Tracheal epithelial cell (primary cell): ENCODE results near the gene KRTAP10-6. TPM values are rescaled to one million over a fixed set of nuclear protein-coding genes. Genes with fewer than 3 reads are reported as not detected.

ENCODE experiments used
- total RNA-seq: library from RNA; depleted of rRNA; stranded (reverse); fragments of >200 nt; gene quantifications from 2 replicates; pipeline ENCODE4 v1.2.1, GENCODE V29; 2014

The KRTAP10-6 gene
- total RNA-seq, result not detected in 2 replicates

GRCh38 chr21:44592446-44593311 lies at the start of gene KRTAP10-6:
KRTAP10-6 (minus strand) TSS chr21:44592505; CDS start chr21:44592484, 21 bp downstream.

GRCh38 chr21:44637018-44637850 lies 44.9 kb upstream of the KRTAP10-6 start, which contains the start of gene KRTAP10-10:
KRTAP10-10 (plus strand) TSS chr21:44637356; CDS start chr21:44637418, 62 bp downstream.

GRCh38 chr21:44626673-44627143 lies 34.4 kb upstream of the KRTAP10-6 start, which contains the start of gene KRTAP10-9:
KRTAP10-9 (plus strand) TSS chr21:44627093; CDS start chr21:44627172, 79 bp downstream.

GRCh38 chr21:44612029-44612486 lies 19.8 kb upstream of the KRTAP10-6 start, which contains the start of gene KRTAP10-8:
KRTAP10-8 (plus strand) TSS chr21:44612079; CDS start chr21:44612101, 22 bp downstream.

GRCh38 chr21:44600118-44600978 lies 8.0 kb upstream of the KRTAP10-6 start, which contains the start of gene KRTAP10-7:
KRTAP10-7 (plus strand) TSS chr21:44600597; CDS start chr21:44600622, 25 bp downstream.

GRCh38 chr21:44580231-44580821 lies 12.0 kb downstream of the KRTAP10-6 start, which contains the start of gene KRTAP10-5:
KRTAP10-5 (minus strand) TSS chr21:44580604; CDS start chr21:44580578, 26 bp downstream.

GRCh38 chr21:44573630-44574456 lies 18.5 kb downstream of the KRTAP10-6 start, which contains the start of gene KRTAP10-4:
KRTAP10-4 (plus strand) TSS chr21:44573729; CDS start chr21:44573759, 30 bp downstream.

GRCh38 chr21:44558695-44559094 lies 33.6 kb downstream of the KRTAP10-6 start, which contains the start of gene KRTAP10-3:
KRTAP10-3 (minus strand) TSS chr21:44558795; CDS start chr21:44558715, 80 bp downstream.

GRCh38 chr21:44551340-44551961 lies 40.9 kb downstream of the KRTAP10-6 start, which contains the start of gene KRTAP10-2:
KRTAP10-2 (minus strand) TSS chr21:44551505; CDS start chr21:44551458, 47 bp downstream.

Other genes starting within 250 kb of the KRTAP10-6 start
- gene TRPM2, start 238.9 kb downstream of the KRTAP10-6 start, total RNA-seq, result under 0.01 and 0.24 TPM in 2 replicates
- gene LRRC3, start 137.0 kb downstream of the KRTAP10-6 start, total RNA-seq, result 0.43 and 0.72 TPM in 2 replicates
- gene KRTAP10-1, start 52.3 kb downstream of the KRTAP10-6 start, total RNA-seq, result not detected in 2 replicates
- gene KRTAP10-2, start 41.0 kb downstream of the KRTAP10-6 start, total RNA-seq, result not detected in 2 replicates
- gene KRTAP10-3, start 33.7 kb downstream of the KRTAP10-6 start, total RNA-seq, result not detected in 2 replicates
- gene KRTAP10-4, start 18.8 kb downstream of the KRTAP10-6 start, total RNA-seq, result not detected in 2 replicates
- not detected in 2 replicates for gene KRTAP10-5, start 11.9 kb downstream of the KRTAP10-6 start, total RNA-seq
- gene KRTAP10-7, start 8.1 kb upstream of the KRTAP10-6 start, total RNA-seq, result not detected in 2 replicates
- not detected in 2 replicates for gene KRTAP10-8, start 19.6 kb upstream of the KRTAP10-6 start, total RNA-seq
- gene KRTAP10-9, start 34.6 kb upstream of the KRTAP10-6 start, total RNA-seq, result not detected in 2 replicates
- gene KRTAP10-10, start 44.9 kb upstream of the KRTAP10-6 start, total RNA-seq, result not detected in 2 replicates
- gene KRTAP10-11, start 53.9 kb upstream of the KRTAP10-6 start, total RNA-seq, result not detected in 2 replicates
- not detected in 2 replicates for gene KRTAP12-4, start 62.2 kb upstream of the KRTAP10-6 start, total RNA-seq
- not detected in 2 replicates for gene KRTAP12-3, start 65.4 kb upstream of the KRTAP10-6 start, total RNA-seq
- not detected in 2 replicates for gene KRTAP12-2, start 74.4 kb upstream of the KRTAP10-6 start, total RNA-seq
- gene KRTAP12-1, start 89.7 kb upstream of the KRTAP10-6 start, total RNA-seq, result not detected in 2 replicates
- not detected in 2 replicates for gene KRTAP10-12, start 104.7 kb upstream of the KRTAP10-6 start, total RNA-seq
- not detected in 2 replicates for gene TSPEAR, start 119.1 kb upstream of the KRTAP10-6 start, total RNA-seq
- gene UBE2G2, start 209.3 kb upstream of the KRTAP10-6 start, total RNA-seq, result 55.4 and 64.3 TPM in 2 replicates
- gene SUMO3, start 225.6 kb upstream of the KRTAP10-6 start, total RNA-seq, result 60.0 and 82.1 TPM in 2 replicates